GM21360 (cell line): ENCODE results near the gene LGALS3.

Experiments
- ATAC-seq: cut with Tn5 transposase; IDR thresholded peaks from one replicate; pipeline ENCODE4 v1.9.1; 2021; ENCODE audit warnings: mild to moderate bottlenecking, moderate library complexity; ENCODE audit not compliant: unreplicated experiment

Gene LGALS3

GRCh38 chr14:55129428-55130195 lies 560 bp downstream of the LGALS3 start:
- peak; percentile 46 for ATAC-seq

- ATAC-seq = no peak
Observed at GRCh38 chr14:55130196-55130550, 1.1 kb downstream of the LGALS3 start.

DNA sequence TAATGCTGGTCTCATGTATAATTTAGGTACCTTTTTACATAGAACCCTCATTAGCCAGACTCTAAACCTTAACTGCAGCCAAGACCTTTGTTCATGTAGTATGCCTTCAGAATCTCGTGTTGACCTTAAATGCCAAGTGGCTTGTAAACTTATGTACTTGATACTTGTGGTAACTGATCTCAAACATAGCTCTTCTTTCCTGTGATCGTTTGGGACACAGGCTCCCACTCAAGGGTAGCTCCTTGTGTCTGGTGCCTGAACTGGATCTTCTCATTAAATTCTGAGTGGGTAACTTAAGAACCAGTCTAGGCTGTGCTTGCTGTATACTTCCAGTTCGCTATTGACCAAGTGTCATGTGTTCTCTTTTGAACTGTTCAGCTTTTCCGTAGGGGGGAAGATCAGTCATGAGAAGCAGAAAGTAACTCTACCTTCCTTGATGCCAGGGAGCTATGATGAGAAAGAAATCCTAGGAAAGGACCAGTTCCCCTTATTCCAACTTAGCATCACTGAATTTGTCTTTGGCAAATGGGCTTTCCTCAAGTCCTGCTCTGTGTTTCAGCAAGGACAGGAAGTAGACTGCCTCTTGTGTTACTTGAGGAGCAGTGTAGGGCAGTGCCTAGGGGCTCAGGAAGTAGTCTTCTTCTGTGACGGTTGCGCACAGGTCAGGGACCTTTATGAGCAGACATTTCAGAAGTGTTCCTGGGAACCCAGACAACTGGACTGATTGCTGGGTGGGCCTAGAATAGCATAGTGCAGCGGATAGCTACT lies 2.5 kb downstream of the LGALS3 start:
- ATAC-seq = no peak

DNA sequence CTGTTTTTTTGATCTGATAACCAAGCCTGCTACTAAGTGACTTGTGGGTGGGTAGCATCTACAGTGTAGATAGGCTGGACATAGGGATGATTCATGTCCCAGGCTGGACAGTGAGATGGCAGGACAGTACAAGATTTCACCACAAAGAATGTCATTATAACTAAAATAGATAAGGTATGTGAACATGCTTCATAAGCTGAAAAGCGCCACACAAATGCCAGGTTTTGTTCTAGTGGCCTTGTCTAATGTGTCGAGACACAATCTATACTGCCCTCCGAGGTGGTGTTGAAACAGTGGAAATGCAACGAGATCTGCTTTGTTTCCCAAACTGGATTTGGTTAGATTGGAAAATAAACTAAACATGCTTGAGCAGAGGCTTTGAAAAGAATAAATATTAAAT lies 4.4 kb downstream of the LGALS3 start:
- no peak for ATAC-seq

- ATAC-seq = no peak
Observed at GRCh38 chr14:55136241-55136640, 7.2 kb downstream of the LGALS3 start.

GRCh38 chr14:55136885-55137786 lies 8.1 kb downstream of the LGALS3 start:
- no peak for ATAC-seq

DNA sequence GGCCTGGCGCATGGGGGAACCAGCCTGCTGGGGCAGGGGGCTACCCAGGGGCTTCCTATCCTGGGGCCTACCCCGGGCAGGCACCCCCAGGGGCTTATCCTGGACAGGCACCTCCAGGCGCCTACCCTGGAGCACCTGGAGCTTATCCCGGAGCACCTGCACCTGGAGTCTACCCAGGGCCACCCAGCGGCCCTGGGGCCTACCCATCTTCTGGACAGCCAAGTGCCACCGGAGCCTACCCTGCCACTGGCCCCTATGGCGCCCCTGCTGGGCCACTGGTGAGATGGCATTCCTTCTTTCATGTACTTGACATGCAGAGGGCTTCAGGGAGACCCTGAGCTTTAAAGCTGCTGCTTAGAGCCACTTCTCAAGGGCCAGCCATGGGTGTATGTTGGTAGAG lies 9.0 kb downstream of the LGALS3 start:
- no peak for ATAC-seq

- no peak for ATAC-seq
Observed at GRCh38 chr14:55139141-55139540, 10.1 kb downstream of the LGALS3 start.

DNA sequence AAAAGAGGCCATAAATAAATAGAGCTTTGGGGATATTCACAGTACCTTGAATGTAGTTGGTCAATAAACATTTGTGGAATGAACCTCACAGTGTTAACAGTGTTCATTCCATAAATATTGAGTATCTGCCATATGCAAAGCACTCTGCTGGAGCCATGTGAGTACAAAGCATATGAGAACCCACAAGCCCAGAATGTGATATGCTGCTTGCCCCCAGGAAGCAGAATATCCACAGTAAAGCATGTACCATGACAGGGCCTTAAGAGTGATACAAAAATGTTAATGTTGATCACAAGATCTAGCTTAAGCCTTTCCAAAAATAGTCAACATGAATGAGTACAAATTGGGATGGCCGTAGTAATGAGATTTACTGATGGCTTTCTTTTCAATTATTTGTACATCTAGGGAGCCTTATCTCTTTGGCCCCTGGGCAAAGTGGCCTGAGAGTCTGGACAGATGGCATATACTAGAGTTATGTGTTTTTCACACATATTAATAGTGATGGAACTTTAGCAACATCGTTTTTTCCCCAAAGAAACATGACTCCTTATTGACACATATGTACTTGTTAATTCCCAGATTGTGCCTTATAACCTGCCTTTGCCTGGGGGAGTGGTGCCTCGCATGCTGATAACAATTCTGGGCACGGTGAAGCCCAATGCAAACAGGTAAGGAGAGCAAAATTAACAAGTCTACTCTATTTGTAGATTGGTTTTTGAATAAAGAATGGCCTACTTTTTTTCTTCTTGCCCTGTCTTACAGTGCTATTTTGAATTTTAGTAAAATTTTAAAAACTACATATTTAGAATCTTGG lies 10.9 kb downstream of the LGALS3 start:
- ATAC-seq = no peak

GRCh38 chr14:55141825-55142224 lies 12.8 kb downstream of the LGALS3 start:
- no peak for ATAC-seq

DNA sequence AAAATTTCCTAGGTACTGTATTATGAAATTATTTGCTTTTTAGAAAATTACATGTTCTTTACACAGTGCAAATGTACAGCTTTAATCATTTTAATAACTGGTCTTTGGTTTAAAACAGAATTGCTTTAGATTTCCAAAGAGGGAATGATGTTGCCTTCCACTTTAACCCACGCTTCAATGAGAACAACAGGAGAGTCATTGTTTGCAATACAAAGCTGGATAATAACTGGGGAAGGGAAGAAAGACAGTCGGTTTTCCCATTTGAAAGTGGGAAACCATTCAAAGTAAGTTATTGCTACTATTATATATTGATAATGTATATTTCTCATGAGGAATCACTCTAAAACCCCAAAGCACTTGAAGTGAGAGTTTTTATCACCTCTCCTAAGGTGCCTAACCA lies 13.4 kb downstream of the LGALS3 start:
- ATAC-seq = no peak

DNA sequence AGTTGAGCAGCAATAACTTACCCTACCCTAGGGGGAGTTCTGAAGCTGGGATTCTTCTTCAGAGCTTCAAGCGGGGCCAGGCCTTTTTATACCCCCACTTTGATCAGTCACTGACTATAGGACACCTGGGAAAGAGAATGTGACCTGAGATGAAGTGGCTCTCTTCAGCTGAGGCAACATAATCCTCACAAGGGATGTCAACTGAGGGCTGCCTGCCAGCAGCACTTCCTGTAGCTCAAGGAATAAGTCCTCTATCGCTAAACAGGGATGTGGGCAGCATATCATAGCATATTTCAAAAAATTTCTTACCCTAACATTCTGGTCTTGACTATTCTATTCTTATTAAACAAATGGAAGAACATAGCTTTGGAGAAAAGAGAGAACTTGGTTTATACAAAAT lies 17.4 kb downstream of the LGALS3 start:
- ATAC-seq = no peak

GRCh38 chr14:55151601-55152000 lies 22.5 kb downstream of the LGALS3 start:
- no peak for ATAC-seq

- ATAC-seq = no peak
Observed at GRCh38 chr14:55152052-55152753, 23.2 kb downstream of the LGALS3 start.

GRCh38 chr14:55153951-55154350 lies 24.9 kb downstream of the LGALS3 start:
- no peak for ATAC-seq

DNA sequence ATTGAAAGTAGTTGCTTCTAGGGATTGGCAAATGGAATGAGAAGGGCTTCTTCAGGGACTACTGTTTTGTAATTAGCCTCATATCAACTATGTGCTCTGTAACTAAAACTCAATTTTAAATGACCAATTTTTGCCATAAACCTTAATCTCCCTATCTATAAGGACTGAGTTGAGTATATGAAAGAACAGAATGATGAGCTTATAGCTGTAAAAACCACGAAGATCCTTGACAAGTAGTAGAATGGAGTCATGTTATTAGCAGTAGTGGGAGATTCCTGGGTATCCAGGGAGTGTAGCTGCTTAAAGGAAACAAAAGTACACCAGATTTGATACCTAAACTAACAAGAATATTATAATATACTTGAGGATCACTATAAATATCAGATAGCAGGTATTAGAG lies 28.0 kb downstream of the LGALS3 start:
- no peak for ATAC-seq

DNA sequence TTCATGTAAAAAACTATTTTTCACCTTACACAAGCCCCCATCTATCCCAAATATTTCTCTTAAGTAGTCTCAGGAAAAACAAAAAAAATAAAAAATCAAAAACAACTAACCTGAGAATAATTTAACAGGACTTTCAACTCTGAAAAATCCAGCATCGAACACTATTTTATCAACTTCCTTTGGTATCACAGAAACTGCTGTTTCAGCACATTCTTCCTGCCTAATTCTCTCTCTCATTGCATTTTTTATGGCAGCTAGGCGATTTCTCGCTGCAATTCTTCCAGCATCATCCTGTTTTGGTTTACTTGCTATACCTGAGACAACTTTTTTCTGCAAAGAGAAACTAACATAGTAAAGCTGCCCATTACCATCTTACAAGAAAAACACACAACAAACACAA lies 29.4 kb downstream of the LGALS3 start:
- no peak for ATAC-seq

DNA sequence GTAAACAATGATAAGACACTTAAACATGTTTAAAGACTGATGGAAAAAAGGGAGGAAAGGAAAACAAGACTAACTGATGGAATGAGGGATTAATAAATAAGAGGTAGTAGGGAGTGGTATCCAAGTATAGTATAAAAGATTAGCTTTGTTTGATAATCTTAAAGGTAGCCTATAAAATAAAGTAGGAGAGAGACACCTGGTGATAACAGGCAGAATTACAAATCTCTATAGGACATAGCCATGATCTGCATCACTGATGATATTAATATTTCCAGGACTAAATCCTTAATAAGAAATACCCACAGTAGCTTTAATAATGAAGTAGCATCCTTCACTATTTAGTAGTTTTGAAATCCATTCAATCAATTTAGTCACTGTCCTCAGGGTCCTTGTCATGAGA lies 31.9 kb downstream of the LGALS3 start:
- ATAC-seq = no peak

DNA sequence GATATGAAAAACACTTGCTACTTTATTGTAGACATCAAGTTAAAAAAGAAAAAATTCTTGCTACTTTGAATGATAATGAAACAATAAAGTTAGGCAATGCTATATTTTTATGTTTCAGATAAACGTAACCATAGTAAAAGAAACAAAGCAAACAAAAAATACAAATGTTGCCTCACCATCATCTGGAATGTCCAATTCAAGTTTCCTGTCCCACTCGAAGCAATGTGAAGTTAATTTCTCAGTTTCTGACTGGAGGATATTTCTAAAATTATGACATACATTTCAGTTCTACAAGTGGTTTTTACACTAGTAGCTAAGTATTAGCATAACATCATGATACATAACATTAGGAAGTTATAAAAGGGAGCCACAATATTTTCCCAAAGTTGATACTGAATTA lies 41.5 kb downstream of the LGALS3 start:
- ATAC-seq = no peak

- no peak for ATAC-seq
Observed at GRCh38 chr14:55180006-55180405, 51.0 kb downstream of the LGALS3 start.
